HepG2 (cell line): ENCODE results near the gene GORASP2. TPM values are rescaled to one million over a fixed set of nuclear protein-coding genes. Genes with fewer than 3 reads are reported as not detected.
A peak's percentile ranks its signal among the peaks of the same experiment; 100 is the strongest.

Experiments
- CCDC6 ChIP-seq: sonication (generic); formaldehyde crosslinking; IDR thresholded peaks from 2 replicates; pipeline ENCODE4 v1.8.1; 2022; ENCODE audit warnings: mild to moderate bottlenecking, missing genetic modification reagents, moderate library complexity
- ETV5 ChIP-seq: IDR thresholded peaks from 2 replicates; pipeline ENCODE4 v1.6.1; 2018; ENCODE audit warnings: missing biosample characterization, missing genetic modification reagents, inconsistent platforms, borderline replicate concordance
- HOXA3 ChIP-seq: sonication (generic); formaldehyde crosslinking; IDR thresholded peaks from 2 replicates; pipeline ENCODE4 v1.5.0; 2020; ENCODE audit warnings: missing genetic modification reagents
- IRF1 ChIP-seq: sonication (generic); formaldehyde crosslinking; IDR thresholded peaks from 2 replicates; pipeline ENCODE4 v1.4.0; 2020; ENCODE audit warnings: low read depth, mild to moderate bottlenecking, missing genetic modification reagents
- IRF9 ChIP-seq: sonication (generic); formaldehyde crosslinking; IDR thresholded peaks from 2 replicates; pipeline ENCODE4 v1.8.0; 2022; ENCODE audit warnings: missing genetic modification reagents, mild to moderate bottlenecking, borderline replicate concordance
- KDM5B ChIP-seq: sonication (generic); formaldehyde crosslinking; IDR thresholded peaks from 2 replicates; pipeline ENCODE4 v1.4.0; 2020; ENCODE audit warnings: missing genetic modification reagents, mild to moderate bottlenecking, borderline replicate concordance
- MTA1 ChIP-seq: sonication (generic); formaldehyde crosslinking; IDR thresholded peaks from 2 replicates; pipeline ENCODE4 v1.4.0; 2020; ENCODE audit warnings: missing genetic modification reagents, mild to moderate bottlenecking, borderline replicate concordance
- NR2C2 ChIP-seq: sonication (generic); formaldehyde crosslinking; IDR thresholded peaks from 2 replicates; pipeline ENCODE4 v1.4.0; 2020; ENCODE audit warnings: missing genetic modification reagents, mild to moderate bottlenecking, moderate library complexity, borderline replicate concordance
- RERE ChIP-seq: IDR thresholded peaks from 2 replicates; pipeline ENCODE4 v1.6.1; 2016; ENCODE audit warnings: low read depth, missing genetic modification reagents, missing compliant biosample characterization
- RFXANK ChIP-seq: IDR thresholded peaks from 2 replicates; pipeline ENCODE4 v1.6.1; 2016
- TAF1 ChIP-seq: sonication (generic); formaldehyde crosslinking; IDR thresholded peaks from 2 replicates; pipeline ENCODE4 v1.4.0; 2020; ENCODE audit warnings: missing genetic modification reagents
- THAP7 ChIP-seq: sonication (generic); formaldehyde crosslinking; IDR thresholded peaks from 2 replicates; pipeline ENCODE4 v1.8.1; 2023; ENCODE audit warnings: mild to moderate bottlenecking, missing genetic modification reagents
- TP53 ChIP-seq: sonication (generic); formaldehyde crosslinking; conservative IDR thresholded peaks from 2 replicates; pipeline ENCODE4 v1.4.0; 2020; ENCODE audit warnings: missing genetic modification reagents
- ZBTB4 ChIP-seq: sonication (generic); formaldehyde crosslinking; IDR thresholded peaks from 2 replicates; pipeline ENCODE4 v1.4.0; 2020; ENCODE audit warnings: missing genetic modification reagents, mild to moderate bottlenecking, borderline replicate concordance
- ZNF326 ChIP-seq: sonication (generic); formaldehyde crosslinking; IDR thresholded peaks from 2 replicates; pipeline ENCODE4 v1.4.0; 2020; ENCODE audit warnings: missing genetic modification reagents, borderline replicate concordance
- ZNF441 ChIP-seq: sonication (generic); formaldehyde crosslinking; IDR thresholded peaks from 2 replicates; pipeline ENCODE4 v1.7.0; 2021; ENCODE audit warnings: missing genetic modification reagents, borderline replicate concordance
- polyA plus RNA-seq, 8 experiments: library from polyadenylated mRNA; depleted of rRNA in 3 of 8; stranded (reverse) in 7 of 8; unstranded in 1 of 8; fragments of >200 nt; fragmentation: Illumina TruSeq in 4 of 8; extraction: Trizol in 4 of 8; gene quantifications; 2 replicates each; pipeline versions ENCODE4 v1.2.1 to v1.2.3, GENCODE V29; 2011 to 2016; ENCODE audit warnings: low read depth in 4 of 8, missing spikeins in 1 of 8, mixed read lengths in 1 of 8; ENCODE audit not compliant: insufficient read depth in 1 of 8
- total RNA-seq, 5 experiments: library from RNA; depleted of rRNA; stranded (reverse); fragments of >200 nt; fragmentation: Illumina TruSeq; extraction: Trizol; gene quantifications; 2 replicates each; pipeline ENCODE4 v1.2.3, GENCODE V29; 2016; ENCODE audit warnings: low read depth in 1 of 5

GORASP2 gene
- total and polyA plus RNA-seq, 2 of the 13 experiments (the other 11 are each of a cell fraction or from before 2014, with no cell fraction given), result 103 to 239 TPM

- TF ChIP-seq ZBTB4 (CRISPR knock-in tag) (no peak; the same call in 1 of the 2 replicates), RERE (CRISPR knock-in tag) (peak; percentile 7; the same call in 1 of the 2 replicates), ETV5 (CRISPR knock-in tag) (peak; percentile 12), THAP7 (no peak), RFXANK (CRISPR knock-in tag) (peak; percentile 27), TAF1 (CRISPR knock-in tag) (no peak; the same call in 1 of the 2 replicates), IRF1 (no peak), CCDC6 (peak; percentile 33; the same call in 1 of the 2 replicates), HOXA3 (CRISPR knock-in tag) (peak; percentile 80), TP53 (CRISPR knock-in tag) (peak; percentile 36; the same call in 1 of the 2 replicates), MTA1 (peak; percentile 78), ZNF441 (peak; percentile 48; the same call in 1 of the 2 replicates), KDM5B (CRISPR knock-in tag) (peak; percentile 56; the same call in 1 of the 2 replicates), NR2C2 (CRISPR knock-in tag) (peak; percentile 49; the same call in 1 of the 2 replicates), ZNF326 (no peak), IRF9 (CRISPR knock-in tag) (peak; percentile 94)
Measured at GRCh38 chr2:170973492-170974303, 44.6 kb downstream of the GORASP2 start (continued).
